ENCODE results near the gene STAT4.

- TF ChIP-seq CTCF (IDR thresholded peaks at IDR 0.05) (no peak), NR3C1 (CRISPR knock-in tag; conservative IDR thresholded peaks at IDR 0.05; ENCODE audit: low read depth) (no peak)
Measured at GRCh38 chr2:191128172-191128910, 22.5 kb downstream of the STAT4 start.
